ENCODE measurements around the gene TNK2.

GRCh38 chr3:195889870-195890295, 18.5 kb downstream of the TNK2 start:
- TF ChIP-seq POLR2AphosphoS5 (IDR thresholded peaks at IDR 0.05; ENCODE audit: low read depth, low read length) (no peak), RNF2 (IDR thresholded peaks at IDR 0.05; ENCODE audit: borderline replicate concordance, low read depth, low read length, missing control alignments, poor library complexity, severe bottlenecking) (no peak), RXRA (IDR thresholded peaks at IDR 0.05; ENCODE audit: insufficient read depth, low read depth, low read length) (no peak), ATF3 (IDR thresholded peaks at IDR 0.05; ENCODE audit: insufficient read depth, low read depth, low read length) (no peak), NANOG (IDR thresholded peaks at IDR 0.05; ENCODE audit: insufficient read depth, low read depth, low read length, poor library complexity, severe bottlenecking) (no peak), CTCF (IDR thresholded peaks at IDR 0.05; ENCODE audit: control extremely low read depth in 1 of 3, insufficient read depth in 1 of 3, low read depth in 1 of 3, low read length in 3 of 3) (peak in 2 of 3 experiments; percentile 18 to 20; a peak in 2 of 4 replicates), SUZ12 (IDR thresholded peaks at IDR 0.05; ENCODE audit: low read length) (no peak), KDM4A (IDR thresholded peaks at IDR 0.05; ENCODE audit: low read depth, low read length, severe bottlenecking) (no peak), KDM1A (IDR thresholded peaks at IDR 0.05; ENCODE audit: borderline replicate concordance, low read length) (peak; percentile 94; the same call in 1 of the 2 replicates), FOSL1 (IDR thresholded peaks at IDR 0.05; ENCODE audit: insufficient read depth, low read depth, low read length) (no peak), BCL11A (IDR thresholded peaks at IDR 0.05; ENCODE audit: low read depth in 2 of 2, low read length in 2 of 2) (no peak)
